IPS-18a (cell line): ENCODE results near the gene NGRN.
"Not testable (repeated sequence)": the region's sequence is repeated elsewhere in the genome, so short reads cannot be mapped to it uniquely, and the experiment has no call there.

Experiments used
- H3K27ac ChIP-seq: one replicate; pipeline ENCODE4 v1.5.1; 2013; ENCODE audit warnings: low read length
- H3K27me3 ChIP-seq: one replicate; pipeline ENCODE4 v1.6.1; 2013; ENCODE audit warnings: mild to moderate bottlenecking, low read length; ENCODE audit not compliant: control insufficient read depth, insufficient read depth
- H3K36me3 ChIP-seq: one replicate; pipeline ENCODE4 v1.6.1; 2013; ENCODE audit warnings: low read depth, low read length; ENCODE audit not compliant: control insufficient read depth
- H3K4me1 ChIP-seq: one replicate; pipeline ENCODE4 v1.6.1; 2013; ENCODE audit warnings: low read depth, low read length; ENCODE audit not compliant: control insufficient read depth
- H3K4me3 ChIP-seq: one replicate; pipeline ENCODE4 v1.5.1; 2013; ENCODE audit warnings: low read length
- H3K9ac ChIP-seq: one replicate; pipeline ENCODE4 v1.6.1; 2013; ENCODE audit warnings: mild to moderate bottlenecking, low read length, moderate library complexity
- H3K9me3 ChIP-seq: one replicate; pipeline ENCODE4 v1.6.1; 2013; ENCODE audit warnings: low read depth, low read length; ENCODE audit not compliant: control insufficient read depth

Gene NGRN

GRCh38 chr15:90241343-90242192, 23.9 kb upstream of the NGRN start:
- Histone ChIP-seq H3K4me1 (no peaks in the 10 kb centered on the region), H3K9me3 (no peaks in the 10 kb centered on the region), H3K36me3 (peaks cover 6% of the 10 kb centered on the region), H3K27ac (no peak overlapping the region), H3K4me3 (no peak overlapping the region), H3K27me3 (no peaks in the 10 kb centered on the region), H3K9ac (no peak overlapping the region)

DNA sequence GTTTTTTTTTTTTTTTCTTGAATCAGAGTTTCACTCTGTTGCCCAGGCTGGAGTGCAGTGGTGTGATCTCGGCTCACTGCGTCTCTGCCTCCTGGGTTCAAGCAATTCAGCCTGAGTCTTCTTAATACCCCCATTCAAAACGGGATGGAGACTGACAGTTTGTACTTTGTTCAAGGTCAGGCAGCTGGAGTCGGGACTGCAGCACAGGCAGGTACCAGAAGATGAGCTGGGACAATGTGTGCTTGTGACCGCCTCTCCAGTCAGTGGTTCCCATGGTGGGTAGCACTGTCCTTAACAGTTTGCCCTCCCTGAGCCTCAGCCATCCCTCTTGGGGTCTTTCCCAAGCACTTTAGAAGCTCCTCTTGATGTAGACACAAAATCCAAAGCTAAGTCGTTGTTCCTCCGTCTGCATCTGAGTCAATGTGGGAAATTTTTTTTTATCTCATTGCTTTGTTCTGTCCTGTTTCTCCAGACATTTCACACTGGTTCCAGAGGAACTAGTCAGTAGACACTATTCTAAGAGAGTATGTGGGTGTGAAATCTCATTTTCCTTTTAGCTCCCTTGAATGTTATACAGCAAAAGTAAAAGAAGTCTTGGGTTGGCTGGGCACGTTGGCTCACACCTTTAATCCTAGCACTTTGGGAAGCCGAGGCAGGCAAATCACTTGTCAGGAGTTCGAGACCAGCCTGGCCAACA, 21.4 kb upstream of the NGRN start:
- H3K9ac ChIP-seq = no peak overlapping the region
- H3K4me1 ChIP-seq = no peaks in the 10 kb centered on the region
- no peaks in the 10 kb centered on the region for H3K27me3 ChIP-seq
- H3K4me3 ChIP-seq = no peak overlapping the region
- H3K36me3 ChIP-seq = no peaks in the 10 kb centered on the region
- no peaks in the 10 kb centered on the region for H3K9me3 ChIP-seq
- no peak overlapping the region for H3K27ac ChIP-seq

DNA sequence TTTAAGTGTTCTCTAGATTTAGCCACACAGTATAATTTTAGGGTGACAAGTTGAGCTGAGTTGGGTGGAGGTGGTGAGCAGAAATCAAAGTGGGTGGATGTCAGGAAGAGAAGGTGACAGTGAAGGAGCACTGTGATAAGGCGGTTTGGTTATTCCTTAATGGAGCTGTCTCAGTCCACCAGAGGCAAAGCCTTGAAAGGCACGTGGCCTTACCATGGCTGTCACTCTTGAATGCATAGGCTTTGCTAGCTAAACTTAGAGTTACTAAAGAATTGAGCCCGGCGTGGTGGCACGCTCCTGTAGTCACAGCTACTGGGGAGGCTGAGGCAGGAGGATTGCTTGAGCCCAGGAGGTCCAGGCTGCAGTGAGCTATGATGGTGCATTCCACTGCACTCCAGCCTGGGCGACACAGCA, 16.7 kb upstream of the NGRN start:
- no peaks in the 10 kb centered on the region for H3K4me1 ChIP-seq
- no peaks in the 10 kb centered on the region for H3K36me3 ChIP-seq
- H3K4me3 ChIP-seq = peak overlapping the region; percentile 62
- H3K27me3 ChIP-seq = peaks cover 7% of the 10 kb centered on the region
- H3K9me3 ChIP-seq = no peaks in the 10 kb centered on the region
- no peak overlapping the region for H3K27ac ChIP-seq
- H3K9ac ChIP-seq = no peak overlapping the region

- Histone ChIP-seq H3K36me3 (no peaks in the 10 kb centered on the region), H3K27ac (no peak within 1 kb of the TSS), H3K9ac (no peak within 1 kb of the TSS), H3K27me3 (peaks cover 7% of the 10 kb centered on the region), H3K4me3 (peak within 1 kb of the TSS; percentile 62), H3K4me1 (no peaks in the 10 kb centered on the region), H3K9me3 (no peaks in the 10 kb centered on the region)
Measured at GRCh38 chr15:90249203-90249863, 16.1 kb upstream of the NGRN start, which contains the start of gene TTLL13. TSS of gene TTLL13 (plus strand) at chr15:90249556. CDS start at chr15:90250631, 1,075 bp downstream.

GRCh38 chr15:90257776-90258175, 7.7 kb upstream of the NGRN start:
- Histone ChIP-seq H3K27me3 (no peaks in the 10 kb centered on the region), H3K9ac (no peak overlapping the region), H3K4me1 (no peaks in the 10 kb centered on the region), H3K4me3 (no peak overlapping the region), H3K27ac (no peak overlapping the region), H3K36me3 (no peaks in the 10 kb centered on the region), H3K9me3 (no peaks in the 10 kb centered on the region)

GRCh38 chr15:90259524-90259923, 5.9 kb upstream of the NGRN start:
- Histone ChIP-seq H3K9me3 (no peaks in the 10 kb centered on the region), H3K9ac (no peak overlapping the region), H3K36me3 (no peaks in the 10 kb centered on the region), H3K4me3 (no peak overlapping the region), H3K4me1 (peaks cover 3% of the 10 kb centered on the region), H3K27ac (no peak overlapping the region), H3K27me3 (no peaks in the 10 kb centered on the region)

- not testable (repeated sequence) for H3K9me3 ChIP-seq, H3K27me3 ChIP-seq, H3K36me3 ChIP-seq, H3K4me3 ChIP-seq, H3K4me1 ChIP-seq, H3K9ac ChIP-seq, H3K27ac ChIP-seq
Measured at GRCh38 chr15:90260731-90261130, 4.7 kb upstream of the NGRN start.

GRCh38 chr15:90261811-90262210, 3.7 kb upstream of the NGRN start:
- no peak overlapping the region for H3K27ac ChIP-seq
- H3K9ac ChIP-seq = no peak overlapping the region
- H3K36me3 ChIP-seq = peaks cover 1% of the 10 kb centered on the region
- peaks cover 12% of the 10 kb centered on the region for H3K4me1 ChIP-seq
- no peak overlapping the region for H3K4me3 ChIP-seq
- H3K27me3 ChIP-seq = no peaks in the 10 kb centered on the region
- no peaks in the 10 kb centered on the region for H3K9me3 ChIP-seq

- Histone ChIP-seq H3K27me3 (no peaks in the 10 kb centered on the region), H3K36me3 (peaks cover 4% of the 10 kb centered on the region), H3K9ac (no peak overlapping the region), H3K4me1 (peaks cover 17% of the 10 kb centered on the region), H3K4me3 (no peak overlapping the region), H3K27ac (no peak overlapping the region), H3K9me3 (no peaks in the 10 kb centered on the region)
Measured at GRCh38 chr15:90262426-90262825, 3.0 kb upstream of the NGRN start.

DNA sequence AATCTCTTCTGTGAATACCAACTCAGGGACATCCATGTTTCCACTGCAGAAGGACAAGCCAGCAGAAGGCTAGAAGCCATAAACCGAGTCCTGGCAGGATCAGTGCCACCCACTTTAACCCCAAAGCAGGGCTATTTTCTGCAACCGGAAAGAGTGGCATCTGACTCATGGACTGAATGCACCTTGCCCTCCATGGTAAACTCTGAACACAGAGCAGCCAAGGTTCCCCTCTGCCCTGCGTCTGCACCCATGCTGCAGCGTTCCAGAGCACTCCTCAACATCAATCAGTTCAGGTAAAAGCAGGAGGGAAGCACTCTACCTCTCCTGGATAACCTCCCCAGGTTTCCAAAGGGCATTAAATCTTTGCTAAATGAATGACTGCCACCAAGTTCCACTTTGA, 801 bp upstream of the NGRN start:
- no peaks in the 10 kb centered on the region for H3K27me3 ChIP-seq
- H3K27ac ChIP-seq = peak overlapping the region; percentile 97
- no peaks in the 10 kb centered on the region for H3K9me3 ChIP-seq
- H3K36me3 ChIP-seq = peaks cover 10% of the 10 kb centered on the region
- H3K4me1 ChIP-seq = peaks cover 27% of the 10 kb centered on the region
- peak overlapping the region; percentile 94 for H3K4me3 ChIP-seq
- peak overlapping the region; percentile 95 for H3K9ac ChIP-seq

DNA sequence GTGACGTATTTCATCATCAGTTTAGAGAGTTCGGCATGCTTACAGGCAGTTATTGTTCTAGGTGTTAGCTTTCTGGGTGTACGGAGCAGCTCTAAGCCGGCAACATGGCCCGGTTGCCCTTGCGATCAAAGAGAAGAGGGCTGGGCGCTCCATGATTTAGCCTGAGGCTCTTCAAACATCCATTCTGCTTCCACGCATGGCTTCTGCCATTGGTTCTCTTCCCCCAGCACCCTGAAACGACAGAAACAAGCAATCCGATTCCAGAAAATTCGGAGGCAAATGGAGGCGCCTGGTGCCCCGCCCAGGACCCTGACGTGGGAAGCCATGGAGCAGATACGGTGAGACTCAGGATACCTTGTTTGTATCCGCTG, 574 bp downstream of the NGRN start:
- Histone ChIP-seq H3K9ac (peak overlapping the region; percentile 95), H3K4me3 (peak overlapping the region; percentile 94), H3K9me3 (no peaks in the 10 kb centered on the region), H3K27me3 (no peaks in the 10 kb centered on the region), H3K36me3 (peaks cover 24% of the 10 kb centered on the region), H3K27ac (peak overlapping the region; percentile 97), H3K4me1 (peaks cover 27% of the 10 kb centered on the region)
